GM12801 (cell line): Measurements from ENCODE around the gene NFIC.

ENCODE experiments used
- CTCF ChIP-seq: IDR thresholded peaks from one replicate; pipeline ENCODE4 v1.5.1; 2011; ENCODE audit warnings: control low read depth; ENCODE audit not compliant: insufficient read length; ENCODE audit errors: extremely low read depth

NFIC gene

GRCh38 chr19:3442487-3443071, 76.2 kb downstream of the NFIC start:
- no peak for TF ChIP-seq CTCF

- TF ChIP-seq CTCF = no peak
These were observed 77.7 kb downstream of the NFIC start for GRCh38 chr19:3443840-3444694.

- no peak for TF ChIP-seq CTCF
These were observed 78.4 kb downstream of the NFIC start for GRCh38 chr19:3444695-3445234.

- TF ChIP-seq CTCF = no peak
These were observed 82.4 kb downstream of the NFIC start for GRCh38 chr19:3448616-3449334.

GRCh38 chr19:3450796-3451411, 84.5 kb downstream of the NFIC start:
- no peak for TF ChIP-seq CTCF

- TF ChIP-seq CTCF = no peak
These were observed 85.1 kb downstream of the NFIC start for GRCh38 chr19:3451451-3451866.
